ENCODE results near the gene RIPPLY1. TPM values are rescaled to one million over a fixed set of nuclear protein-coding genes. Genes with fewer than 3 reads are reported as not detected.

Gene RIPPLY1
- total and polyA plus RNA-seq, 4 donors = 1.2 to 3.0 (median 3.0) TPM; not detected in 1

GRCh38 chrX:106927023-106927422 is 23.9 kb upstream of the RIPPLY1 start:
- no peaks in the 10 kb centered on the region for H3K27me3 ChIP-seq (ENCODE audit: control insufficient read depth in 4 of 4, insufficient read depth in 4 of 4, low read length in 3 of 4)
- H3K4me1 ChIP-seq (ENCODE audit: control insufficient read depth in 4 of 4, insufficient read depth in 4 of 4, low read length in 3 of 4) = peaks cover 3 to 28% (median 18%) of the 10 kb centered on the region in 4 donors
- H3K9me3 ChIP-seq (ENCODE audit: control insufficient read depth in 4 of 4, low read length in 3 of 4) = no peaks in the 10 kb centered on the region
- H3K9ac ChIP-seq (ENCODE audit: low read depth in 1 of 2, low read length in 2 of 2) = no peak overlapping the region
- no peak overlapping the region for H3K4me3 ChIP-seq (ENCODE audit: low read depth in 1 of 3, low read length in 3 of 3)
- WGBS = 99% methylated on average over 3 of the region's 3 CpGs
- H3K27ac ChIP-seq (ENCODE audit: low read depth in 1 of 2, low read length in 2 of 2) = peak overlapping the region; percentile 53 to 79
- H3K36me3 ChIP-seq (ENCODE audit: control insufficient read depth in 4 of 4, insufficient read depth in 3 of 4, low read depth in 1 of 4, low read length in 3 of 4) = no peaks in the 10 kb centered on the region
- no peak for TF ChIP-seq RAD21 (IDR thresholded peaks at IDR 0.05)
- no peak for DNase-seq (ENCODE audit: low spot score)

- TF ChIP-seq ATF3 (IDR thresholded peaks at IDR 0.05) = no peak
- TF ChIP-seq HNF4G (IDR thresholded peaks at IDR 0.05) = no peak
- TF ChIP-seq HNF4A (conservative IDR thresholded peaks at IDR 0.05) = no peak
- TF ChIP-seq SP1 (IDR thresholded peaks at IDR 0.05) = no peak
- TF ChIP-seq YY1 (IDR thresholded peaks at IDR 0.05) = no peak
- TF ChIP-seq FOXA1 (IDR thresholded peaks at IDR 0.05) = no peak
- TF ChIP-seq REST (IDR thresholded peaks at IDR 0.05) = no peak
- no peak for TF ChIP-seq CTCF (IDR thresholded peaks at IDR 0.05; ENCODE audit: low read depth, low read length, missing input control)
- no peak for TF ChIP-seq RXRA (IDR thresholded peaks at IDR 0.05)
- no peak for TF ChIP-seq JUND (IDR thresholded peaks at IDR 0.05)
- no peak for TF ChIP-seq TAF1 (conservative IDR thresholded peaks at IDR 0.05)
- no peak for TF ChIP-seq ZBTB33 (IDR thresholded peaks at IDR 0.05)
- TF ChIP-seq GABPA (IDR thresholded peaks at IDR 0.05 in 1 of 2, conservative IDR thresholded peaks at IDR 0.05 in 1 of 2) = no peak
- no peak for TF ChIP-seq RAD21 (IDR thresholded peaks at IDR 0.05)
- no peak for TF ChIP-seq NR2F2 (IDR thresholded peaks at IDR 0.05)
- no peak for TF ChIP-seq EGR1 (IDR thresholded peaks at IDR 0.05; ENCODE audit: low read depth in 2 of 2)
- no peak for TF ChIP-seq MAX (IDR thresholded peaks at IDR 0.05)
- Histone ChIP-seq H3K4me3 (ENCODE audit: low read depth in 1 of 3, low read length in 3 of 3) (no peak overlapping the region), H3K27ac (ENCODE audit: low read depth in 1 of 2, low read length in 2 of 2) (no peak overlapping the region), H3K27me3 (ENCODE audit: control insufficient read depth in 4 of 4, insufficient read depth in 4 of 4, low read length in 3 of 4) (no peaks in the 10 kb centered on the region), H3K9me3 (ENCODE audit: control insufficient read depth in 4 of 4, low read length in 3 of 4) (no peaks in the 10 kb centered on the region), H3K36me3 (ENCODE audit: control insufficient read depth in 4 of 4, insufficient read depth in 3 of 4, low read depth in 1 of 4, low read length in 3 of 4) (no peaks in the 10 kb centered on the region), H3K4me1 (ENCODE audit: control insufficient read depth in 4 of 4, insufficient read depth in 4 of 4, low read length in 3 of 4) (no peaks in the 10 kb centered on the region), H3K9ac (ENCODE audit: low read depth in 1 of 2, low read length in 2 of 2) (no peak overlapping the region)
- no peak for DNase-seq (ENCODE audit: low spot score)
- WGBS = 80% methylated on average over 2 of the region's 2 CpGs
These were observed 18.5 kb upstream of the RIPPLY1 start for GRCh38 chrX:106921637-106922036.

Data from liver (tissue), 9 donors.